Activated CD4-positive, alpha-beta T cell treated with anti-CD3 and anti-CD28 coated beads for 36 hours (primary cell): ENCODE measurements around the gene OSM. TPM values are rescaled to one million over a fixed set of nuclear protein-coding genes. Genes with fewer than 3 reads are reported as not detected.

Source experiments
- ATAC-seq: fragments of 200-7000 bp; cut with Tn5 transposase; one replicate; pipeline ENCODE4 v1.10.0; 2021; ENCODE audit warnings: mild to moderate bottlenecking, moderate library complexity
- CTCF ChIA-PET: fragments of 350-600 bp; sonication (Branson Sonifier 250); formaldehyde crosslinking; loops from one replicate; lab custom pipeline; 2021; ENCODE audit warnings: antibody characterized with exemption; lab: Charles Lee
- POLR2A ChIA-PET: fragments of 350-600 bp; sonication (Branson Sonifier 250); formaldehyde crosslinking; loops from one replicate; lab custom pipeline; 2021; ENCODE audit warnings: antibody characterized with exemption, inconsistent platforms; lab: Charles Lee
- DNase-seq: peaks from one replicate; pipeline ENCODE4 v3.0.0-alpha.2; 2020
- H3K27ac Mint-ChIP-seq: one replicate; pipeline ENCODE4 v1.8.0; 2021; ENCODE audit warnings: mixed read lengths
- H3K27me3 Mint-ChIP-seq: one replicate; pipeline ENCODE4 v1.8.0; 2021; ENCODE audit warnings: mixed read lengths
- H3K36me3 Mint-ChIP-seq: one replicate; pipeline ENCODE4 v1.8.0; 2021; ENCODE audit warnings: low read depth, mixed read lengths
- H3K4me1 Mint-ChIP-seq: one replicate; pipeline ENCODE4 v1.8.0; 2021; ENCODE audit warnings: mixed read lengths
- H3K4me3 Mint-ChIP-seq: one replicate; pipeline ENCODE4 v1.8.0; 2021; ENCODE audit warnings: mild to moderate bottlenecking, moderate library complexity, mixed read lengths
- H3K9me3 Mint-ChIP-seq: one replicate; pipeline ENCODE4 v1.8.0; 2021; ENCODE audit warnings: low read depth, mixed read lengths
- intact Hi-C, 2 experiments: fragments of 100-400 bp; cut with DNase I in 1 of 2; cut with micrococcal nuclease in 1 of 2; formaldehyde crosslinking; loops; one replicate each; pipeline versions ENCODE4 v1.14.2 to v1.15.1; 2022 to 2024; cut with DNase I, micrococcal nuclease
- total RNA-seq, 2 experiments: library from RNA; stranded (reverse); gene quantifications; one replicate each; pipeline ENCODE4 v1.2.3, GENCODE V29; 2021

Gene OSM
- total RNA-seq, 2 experiments from 2014 or later = 13.8 to 17.6 TPM

DNA sequence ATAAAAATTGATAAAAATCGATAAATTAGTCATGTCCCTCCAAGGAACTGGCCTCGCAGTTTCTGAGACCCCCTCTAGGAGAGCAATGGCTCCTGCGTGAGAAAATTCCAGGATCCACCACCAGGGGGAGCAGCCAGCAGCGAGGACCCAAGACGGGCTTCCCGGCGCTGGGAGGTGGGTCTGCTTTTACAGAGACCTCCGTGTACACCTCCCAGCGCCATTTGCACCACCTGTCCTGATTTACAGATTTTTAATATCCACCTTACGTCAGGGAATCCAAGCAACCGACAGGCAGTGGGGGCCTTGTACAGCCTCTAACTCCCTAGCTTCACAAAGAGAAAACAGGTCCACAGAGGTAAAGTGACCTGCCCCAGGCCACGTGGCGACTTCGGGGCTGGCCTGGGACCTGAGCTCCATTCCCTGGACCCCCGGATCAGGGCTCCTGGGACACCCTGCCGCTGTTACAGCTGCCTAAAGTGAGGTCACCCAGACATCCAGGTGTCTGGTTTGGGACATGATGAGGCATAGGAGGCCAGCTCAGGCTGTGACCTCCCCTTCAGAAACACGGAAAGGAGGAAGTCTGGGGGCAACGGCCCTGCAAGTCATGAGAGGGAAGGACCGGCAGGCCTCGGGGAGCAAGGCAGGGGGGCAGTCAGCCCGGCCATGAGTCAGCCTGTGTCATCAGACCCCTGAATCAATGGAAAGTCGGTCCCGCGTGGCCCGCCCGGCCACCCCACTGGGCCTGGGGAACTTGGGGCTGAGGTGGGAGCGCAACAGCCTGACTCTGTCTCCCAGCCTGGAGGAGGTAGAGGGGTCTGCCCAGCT, 3.5 kb downstream of the OSM start:
- DNase-seq = peak; percentile 88
- CTCF ChIA-PET = interaction anchor here (0.5 to 3.7 kb wide), 25 partner anchors 8 to 195 kb away, joined by 3 to 43 read pairs (median 4); partner anchors contain the start of genes MTFP1 and SEC14L2
- Mint-ChIP-seq H3K36me3 (peaks cover 31% of the 10 kb centered on the region), H3K4me1 (peaks cover 33% of the 10 kb centered on the region), H3K4me3 (peak overlapping the region; percentile 62), H3K27ac (peak overlapping the region; percentile 51), H3K27me3 (no peaks in the 10 kb centered on the region), H3K9me3 (no peaks in the 10 kb centered on the region)
- no peak for ATAC-seq
- intact Hi-C loops = loop anchor here (1.0 to 10.0 kb wide), 4 partner anchors 24 to 658 kb away; partner anchors contain the start of genes MTMR3 (in 1 of the 2), NF2 (in 1 of the 2), UQCR10 (in 1 of the 2) and ZMAT5 (in 1 of the 2)
- POLR2A ChIA-PET = no interaction called here

DNA sequence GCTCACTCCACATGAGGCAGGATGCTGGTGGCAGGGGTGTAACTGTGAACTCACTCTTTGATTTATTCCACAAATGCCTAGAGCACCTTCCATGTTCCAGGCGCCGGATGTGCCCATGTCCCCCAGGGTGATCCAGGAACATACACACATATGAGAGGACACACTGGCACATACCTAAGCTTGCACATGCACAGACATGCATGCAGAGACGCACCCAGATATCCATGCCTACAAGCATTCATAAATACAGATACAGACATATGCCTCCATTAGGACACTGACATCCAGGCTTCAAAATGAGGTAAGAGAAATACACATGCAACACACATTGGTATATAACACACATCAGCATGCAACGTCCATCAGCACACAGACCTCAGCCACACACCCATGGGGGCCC, 4.5 kb downstream of the OSM start:
- POLR2A ChIA-PET = no interaction called here
- peaks cover 28% of the 10 kb centered on the region for H3K36me3 Mint-ChIP-seq
- H3K4me3 Mint-ChIP-seq = no peak overlapping the region

DNA sequence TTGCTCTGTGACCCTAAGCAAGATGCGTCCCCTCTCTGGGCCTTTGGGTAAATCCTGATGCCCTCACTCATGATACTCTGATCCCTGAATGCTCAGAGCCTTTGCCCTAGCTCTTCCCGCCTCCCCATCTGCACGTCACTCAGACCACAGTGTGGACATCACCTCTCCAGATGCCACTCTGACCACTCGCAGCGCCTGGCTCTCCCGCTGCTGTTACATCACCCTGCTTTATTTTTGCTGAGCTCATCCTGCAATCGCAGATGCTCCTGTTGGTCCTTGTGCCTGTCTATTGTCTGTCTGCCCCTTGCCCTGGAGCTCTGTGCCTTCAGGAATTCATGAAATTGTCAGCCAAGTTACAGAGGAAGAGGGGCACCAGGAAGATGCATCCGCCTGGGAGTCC, 5.5 kb downstream of the OSM start:
- H3K4me1 Mint-ChIP-seq = peaks cover 27% of the 10 kb centered on the region
- H3K27ac Mint-ChIP-seq = peak overlapping the region; percentile 2
- CTCF ChIA-PET = interaction anchor here (0.6 to 2.8 kb wide), 6 partner anchors 16 to 256 kb away, joined by 3 to 16 read pairs (median 6); partner anchors contain the start of genes CASTOR1 and RNF215

More for the DNA sequence above, 4.5 kb downstream of the OSM start:
- CTCF ChIA-PET = interaction anchor here (0.9 to 2.0 kb wide), 5 partner anchors 15 to 156 kb away, joined by 3 to 19 read pairs (median 7); partner anchors contain the start of genes CASTOR1 and RNF215
- intact Hi-C loops = loop anchor here in 1 of 2 experiments (10.0 kb wide), 3 partner anchors 377 to 657 kb away; partner anchors contain the start of genes MTMR3, NF2, UQCR10 and ZMAT5
- ATAC-seq (no peak), DNase-seq (no peak)
- H3K27ac Mint-ChIP-seq = no peak overlapping the region
- H3K4me1 Mint-ChIP-seq = peaks cover 27% of the 10 kb centered on the region
- H3K27me3 Mint-ChIP-seq = no peaks in the 10 kb centered on the region
- no peaks in the 10 kb centered on the region for H3K9me3 Mint-ChIP-seq

DNA sequence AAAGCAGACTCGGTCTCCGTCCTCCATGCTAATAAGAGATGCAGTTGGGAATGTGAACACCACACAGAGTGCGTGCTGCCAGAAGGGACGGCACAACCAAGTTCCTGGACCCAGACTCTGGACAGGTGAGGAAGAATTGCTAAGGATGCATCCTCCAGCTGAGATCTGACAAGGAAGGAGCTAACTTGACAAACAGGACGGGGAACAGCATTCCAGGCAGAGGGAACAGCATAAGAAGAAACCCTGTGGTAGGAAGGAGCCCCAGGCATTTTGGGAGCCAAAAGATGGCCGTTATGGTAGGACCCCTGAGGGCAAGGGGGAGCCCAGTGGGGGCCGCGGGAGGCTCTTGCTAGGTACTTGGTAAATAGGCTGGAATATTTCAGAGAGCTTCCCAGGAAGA, 6.0 kb downstream of the OSM start:
- DNase-seq = no peak
- POLR2A ChIA-PET = no interaction called here
- no peak for ATAC-seq
- Mint-ChIP-seq H3K27ac (no peak overlapping the region), H3K4me1 (peaks cover 27% of the 10 kb centered on the region), H3K4me3 (no peak overlapping the region), H3K9me3 (no peaks in the 10 kb centered on the region), H3K27me3 (no peaks in the 10 kb centered on the region), H3K36me3 (peaks cover 20% of the 10 kb centered on the region)
- CTCF ChIA-PET = interaction anchor here (0.6 to 2.8 kb wide), 4 partner anchors 22 to 255 kb away, joined by 3 to 16 read pairs (median 8); partner anchors contain the start of gene CASTOR1
- intact Hi-C loops = loop anchor here in 1 of 2 experiments (10.0 kb wide), 3 partner anchors 376 to 656 kb away; partner anchors contain the start of genes MTMR3, NF2, UQCR10 and ZMAT5

More for the DNA sequence above, 5.5 kb downstream of the OSM start:
- no peaks in the 10 kb centered on the region for H3K9me3 Mint-ChIP-seq
- peaks cover 22% of the 10 kb centered on the region for H3K36me3 Mint-ChIP-seq
- intact Hi-C loops = loop anchor here in 1 of 2 experiments (10.0 kb wide), 3 partner anchors 376 to 656 kb away; partner anchors contain the start of genes MTMR3, NF2, UQCR10 and ZMAT5
- POLR2A ChIA-PET = no interaction called here
- no peaks in the 10 kb centered on the region for H3K27me3 Mint-ChIP-seq
- no peak overlapping the region for H3K4me3 Mint-ChIP-seq
- ATAC-seq (no peak), DNase-seq (no peak)

DNA sequence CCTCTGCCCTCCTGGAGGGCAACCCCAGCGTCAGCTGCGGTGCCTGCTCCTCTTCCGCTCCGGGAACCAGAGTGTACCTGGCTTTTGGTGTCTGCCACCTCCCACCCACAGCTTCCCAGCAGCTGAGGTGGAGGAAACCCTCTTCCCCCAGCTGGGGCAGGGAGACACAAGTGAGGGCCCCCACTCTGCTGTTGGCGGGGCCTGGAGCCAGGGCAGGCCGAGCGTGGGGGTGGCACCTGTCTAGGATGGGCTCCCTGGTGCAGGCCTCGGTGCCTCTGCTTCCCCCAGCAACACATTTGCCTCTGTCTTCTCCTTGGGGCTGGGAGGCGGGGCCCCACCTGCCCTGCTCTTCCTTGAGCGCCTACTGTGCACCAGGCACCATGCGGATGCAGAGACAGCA, 6.4 kb downstream of the OSM start:
- intact Hi-C loops = loop anchor here in 1 of 2 experiments (10.0 kb wide), 3 partner anchors 375 to 655 kb away; partner anchors contain the start of genes MTMR3, NF2, UQCR10 and ZMAT5
- CTCF ChIA-PET = interaction anchor here (1.2 to 2.8 kb wide), 3 partner anchors 22 to 152 kb away, joined by 7 to 16 read pairs (median 7); no protein-coding TSS in a partner anchor
- Mint-ChIP-seq H3K9me3 (no peaks in the 10 kb centered on the region), H3K4me3 (no peak overlapping the region), H3K27ac (no peak overlapping the region), H3K4me1 (peaks cover 27% of the 10 kb centered on the region), H3K36me3 (peaks cover 18% of the 10 kb centered on the region), H3K27me3 (no peaks in the 10 kb centered on the region)
- POLR2A ChIA-PET = no interaction called here
- DNase-seq (no peak), ATAC-seq (no peak)

DNA sequence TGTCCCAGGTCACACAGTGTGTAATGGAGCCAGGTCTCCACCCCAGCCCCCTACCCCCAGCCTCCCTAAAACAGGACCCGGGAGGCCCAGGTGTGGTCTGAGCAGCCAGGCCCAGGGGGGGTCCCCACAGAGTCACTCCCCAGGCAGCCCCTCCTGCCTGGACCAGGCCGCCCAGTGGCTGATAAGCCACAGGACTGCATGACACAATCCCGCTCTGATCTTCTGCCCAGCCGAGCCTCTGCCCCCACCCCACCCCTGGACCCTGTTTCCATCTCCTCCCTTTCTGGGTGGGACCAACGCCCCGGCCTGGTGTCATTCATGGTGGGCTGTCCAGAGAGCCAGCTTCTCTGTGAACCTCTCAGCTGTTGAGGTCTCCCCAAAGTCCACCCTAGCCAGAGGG, 12.3 kb downstream of the OSM start:
- no peaks in the 10 kb centered on the region for H3K27me3 Mint-ChIP-seq
- ChIA-PET CTCF (interaction anchor here (0.7 to 5.7 kb wide), 7 partner anchors 9 to 438 kb away, joined by 3 to 55 read pairs (median 3); no protein-coding TSS in a partner anchor), POLR2A (interaction anchor here (0.6 kb wide), 1 partner anchor 100 kb away, joined by 4 read pairs; no protein-coding TSS in a partner anchor)
- intact Hi-C loops = no loop called here
- no peaks in the 10 kb centered on the region for H3K36me3 Mint-ChIP-seq
- no peaks in the 10 kb centered on the region for H3K9me3 Mint-ChIP-seq
- no peak for DNase-seq
- no peak for ATAC-seq
- H3K27ac Mint-ChIP-seq = no peak overlapping the region
- peaks cover 20% of the 10 kb centered on the region for H3K4me1 Mint-ChIP-seq
- no peak overlapping the region for H3K4me3 Mint-ChIP-seq

DNA sequence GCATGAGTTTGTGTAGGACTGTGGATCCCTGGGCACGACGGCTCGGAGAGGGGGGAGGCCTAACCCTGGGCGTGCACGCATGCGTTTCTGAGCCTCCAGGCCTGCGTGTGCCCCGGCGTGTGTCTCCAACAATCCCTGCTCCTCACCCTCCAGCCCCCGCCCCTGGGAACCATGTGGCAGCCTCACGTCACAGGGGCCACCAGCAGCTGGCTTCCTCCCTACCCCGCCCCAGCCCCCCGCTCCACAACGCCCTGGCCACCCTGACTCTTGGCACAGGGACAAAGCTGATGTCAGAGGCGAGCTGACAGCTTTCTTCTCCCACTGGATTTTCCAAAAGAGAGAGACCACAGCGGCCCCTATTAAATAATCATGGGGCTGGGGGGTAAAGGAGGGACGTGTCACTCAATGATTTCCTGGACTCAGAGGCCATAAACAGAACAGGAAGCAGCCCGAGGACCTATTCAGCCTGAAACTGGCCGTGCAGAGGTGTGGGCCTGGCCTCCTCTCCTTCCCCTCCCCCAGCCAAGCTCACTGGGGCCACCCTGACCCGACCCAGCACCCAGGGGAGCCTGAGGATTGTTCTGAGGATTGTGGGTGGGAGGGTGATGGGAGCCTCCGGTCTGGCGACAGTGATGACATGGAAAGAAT, 13.3 kb downstream of the OSM start:
- H3K36me3 Mint-ChIP-seq = no peaks in the 10 kb centered on the region
- no peaks in the 10 kb centered on the region for H3K9me3 Mint-ChIP-seq
- ChIA-PET CTCF (interaction anchor here (1.4 to 5.7 kb wide), 2 partner anchors 34 to 146 kb away, joined by 6 to 55 read pairs; no protein-coding TSS in a partner anchor), POLR2A (no interaction called here)
- no peak overlapping the region for H3K27ac Mint-ChIP-seq
- no peaks in the 10 kb centered on the region for H3K27me3 Mint-ChIP-seq
- DNase-seq (no peak), ATAC-seq (no peak)
- intact Hi-C loops = no loop called here
- no peak overlapping the region for H3K4me3 Mint-ChIP-seq
- H3K4me1 Mint-ChIP-seq = peaks cover 25% of the 10 kb centered on the region

DNA sequence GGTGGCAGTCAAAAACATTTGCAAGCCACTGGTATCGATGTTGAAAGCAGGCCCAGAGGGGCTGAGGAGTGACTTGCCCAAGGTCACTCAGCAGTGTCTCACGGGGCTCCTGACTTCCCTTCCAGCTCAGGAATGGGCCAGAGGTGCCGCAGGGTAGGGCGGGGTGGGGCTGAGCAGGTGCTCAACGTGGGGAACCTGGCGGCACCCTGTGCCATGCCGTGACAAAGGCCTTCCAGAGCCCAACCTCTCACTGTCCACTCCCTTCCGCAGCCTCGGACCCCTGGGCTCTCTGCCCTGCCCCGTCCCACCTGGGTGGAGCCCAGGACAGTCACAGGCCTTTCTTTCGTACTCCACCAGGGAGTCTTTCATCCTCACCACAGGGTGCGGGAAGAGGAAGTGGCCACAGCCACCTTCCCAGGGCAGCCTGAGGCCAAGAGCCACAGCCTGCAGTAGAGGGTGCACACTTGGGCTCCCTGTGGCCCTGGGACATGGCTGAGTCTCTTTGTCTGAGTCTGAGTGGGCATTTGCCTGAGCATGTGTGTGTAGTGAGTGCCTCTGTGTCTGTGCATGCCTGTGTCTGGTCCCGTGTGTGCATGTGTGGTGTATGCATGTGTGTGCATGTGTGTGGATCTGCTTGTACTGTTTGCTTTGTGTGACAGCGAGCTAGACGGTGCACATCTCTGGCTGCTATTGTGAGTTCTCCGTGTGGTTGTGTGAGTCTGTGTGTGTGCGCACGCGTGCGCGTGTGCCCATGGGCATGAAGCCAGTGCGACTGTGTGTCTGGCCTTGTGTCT, 14.0 kb downstream of the OSM start:
- ChIA-PET CTCF (interaction anchor here (1.4 to 5.7 kb wide), 2 partner anchors 35 to 145 kb away, joined by 6 to 55 read pairs; no protein-coding TSS in a partner anchor), POLR2A (no interaction called here)
- no peaks in the 10 kb centered on the region for H3K27me3 Mint-ChIP-seq
- no peak overlapping the region for H3K4me3 Mint-ChIP-seq
- no peak for DNase-seq
- no peak for ATAC-seq
- peaks cover 28% of the 10 kb centered on the region for H3K4me1 Mint-ChIP-seq
- intact Hi-C loops = no loop called here
- no peaks in the 10 kb centered on the region for H3K9me3 Mint-ChIP-seq
- H3K36me3 Mint-ChIP-seq = no peaks in the 10 kb centered on the region
- peak overlapping the region; percentile 5 for H3K27ac Mint-ChIP-seq

DNA sequence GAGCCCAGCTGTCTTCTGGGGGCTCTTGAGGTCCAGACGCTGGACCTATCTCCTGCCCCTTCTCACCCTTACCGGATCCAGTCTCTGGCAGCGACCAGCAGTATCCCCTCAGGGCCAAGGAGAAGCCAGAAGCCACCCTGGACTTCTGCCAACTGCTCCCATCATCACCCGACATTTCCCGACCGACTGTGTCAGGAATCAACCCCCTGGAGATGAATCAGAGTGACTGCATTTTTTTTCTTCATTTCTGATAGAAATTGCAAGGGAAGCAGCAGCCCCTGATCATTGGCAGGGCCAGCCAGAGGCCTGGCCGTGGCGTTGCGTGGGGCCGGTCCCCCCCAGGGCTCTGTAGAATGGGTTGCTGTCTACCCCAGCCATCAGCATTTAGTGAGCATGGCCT, 14.9 kb downstream of the OSM start:
- no peaks in the 10 kb centered on the region for H3K27me3 Mint-ChIP-seq
- DNase-seq = no peak
- no peak overlapping the region for H3K4me3 Mint-ChIP-seq
- no peaks in the 10 kb centered on the region for H3K36me3 Mint-ChIP-seq
- no peak overlapping the region for H3K27ac Mint-ChIP-seq
- no peak for ATAC-seq
- ChIA-PET POLR2A (no interaction called here), CTCF (interaction anchor here (0.8 to 5.7 kb wide), 3 partner anchors 13 to 144 kb away, joined by 3 to 55 read pairs (median 3); no protein-coding TSS in a partner anchor)
- H3K9me3 Mint-ChIP-seq = no peaks in the 10 kb centered on the region
- intact Hi-C loops = no loop called here
- H3K4me1 Mint-ChIP-seq = peaks cover 37% of the 10 kb centered on the region

DNA sequence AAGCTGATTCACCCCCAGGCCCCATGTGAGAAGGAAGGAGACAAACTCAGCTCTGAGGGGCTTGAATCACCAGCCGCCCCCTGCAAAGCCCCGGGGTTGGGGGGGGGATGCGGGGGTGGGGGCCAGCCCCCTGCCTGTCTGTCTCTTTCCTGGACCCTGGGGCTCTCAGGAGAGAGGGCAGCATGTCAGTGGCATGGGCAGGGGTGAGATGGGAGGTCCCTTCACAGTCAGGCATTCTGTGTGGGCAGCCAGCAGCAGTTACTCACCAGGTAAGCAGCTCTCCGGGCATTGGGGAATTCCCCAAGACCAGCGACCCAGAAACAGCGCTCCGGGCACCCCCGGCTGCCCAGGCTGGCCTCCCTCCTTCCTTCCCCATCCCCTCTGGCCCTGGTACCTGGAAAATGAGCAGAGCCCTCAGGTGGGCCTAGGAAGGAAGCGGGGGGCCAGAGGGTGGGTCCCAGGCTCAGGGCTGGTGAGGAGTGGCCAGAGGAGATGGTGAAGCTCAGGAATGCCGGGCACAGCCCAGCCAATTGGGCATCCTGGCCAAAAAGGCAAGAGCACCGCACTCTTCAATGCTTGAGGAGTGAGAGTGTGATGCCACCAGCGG, 15.9 kb downstream of the OSM start:
- intact Hi-C loops = no loop called here
- CTCF ChIA-PET = interaction anchor here (0.7 to 5.7 kb wide), 4 partner anchors 14 to 944 kb away, joined by 3 to 55 read pairs (median 3); partner anchors contain the start of gene GAS2L1
- peaks cover 39% of the 10 kb centered on the region for H3K4me1 Mint-ChIP-seq

More for the DNA sequence above, 15.9 kb downstream of the OSM start:
- ATAC-seq = peak; percentile 59
- POLR2A ChIA-PET = no interaction called here
- no peaks in the 10 kb centered on the region for H3K27me3 Mint-ChIP-seq
- H3K9me3 Mint-ChIP-seq = no peaks in the 10 kb centered on the region
- H3K36me3 Mint-ChIP-seq = peaks cover 3% of the 10 kb centered on the region
- peak; percentile 72 for DNase-seq
- H3K4me3 Mint-ChIP-seq = no peak overlapping the region
- H3K27ac Mint-ChIP-seq = no peak overlapping the region
